Loucy (cell line): Measurements from ENCODE around the gene PARVA.

Experiments
- H2AFZ ChIP-seq: fragments of 200-600 bp; sonication (generic); 2 replicates; pipeline ENCODE4 v1.6.0; 2016; ENCODE audit warnings: antibody characterized with exemption, mild to moderate bottlenecking, low read length, moderate library complexity
- H3F3A ChIP-seq: fragments of 200-600 bp; 2 replicates; pipeline ENCODE4 v1.6.0; 2016; ENCODE audit warnings: antibody characterized with exemption, low read depth, mild to moderate bottlenecking
- H3K27me3 ChIP-seq: fragments of 200-600 bp; sonication (generic); 2 replicates; pipeline ENCODE4 v1.6.1; 2014; ENCODE audit warnings: low read length, mild to moderate bottlenecking; ENCODE audit not compliant: insufficient read depth, poor library complexity, severe bottlenecking
- H3K36me3 ChIP-seq: fragments of 200-600 bp; sonication (generic); 2 replicates; pipeline ENCODE4 v1.6.1; 2016; ENCODE audit warnings: low read length; ENCODE audit not compliant: insufficient read depth
- H3K4me1 ChIP-seq: fragments of 200-600 bp; sonication (generic); 2 replicates; pipeline ENCODE4 v1.5.1; 2014; ENCODE audit warnings: low read length, mild to moderate bottlenecking; ENCODE audit not compliant: insufficient read depth, poor library complexity, severe bottlenecking
- H3K4me2 ChIP-seq: fragments of 200-600 bp; sonication (generic); 2 replicates; pipeline ENCODE4 v1.6.0; 2014; ENCODE audit warnings: antibody characterized with exemption, low read length, low read depth, mild to moderate bottlenecking; ENCODE audit not compliant: poor library complexity, severe bottlenecking
- H3K4me3 ChIP-seq: fragments of 200-600 bp; sonication (generic); 2 replicates; pipeline ENCODE4 v1.5.1; 2014; ENCODE audit warnings: low read length, mild to moderate bottlenecking, mixed read lengths; ENCODE audit not compliant: poor library complexity, severe bottlenecking
- H3K79me2 ChIP-seq: fragments of 200-600 bp; sonication (generic); 2 replicates; pipeline ENCODE4 v1.6.1; 2014; ENCODE audit warnings: low read length; ENCODE audit not compliant: insufficient read depth
- H3K9ac ChIP-seq: fragments of 200-600 bp; sonication (generic); 2 replicates; pipeline ENCODE4 v1.6.0; 2014; ENCODE audit warnings: mild to moderate bottlenecking, low read depth, low read length, moderate library complexity; ENCODE audit not compliant: poor library complexity, severe bottlenecking
- H3K9me2 ChIP-seq: fragments of 200-600 bp; sonication (generic); replicated peaks from 2 replicates; pipeline ENCODE4 v1.6.1; 2016; ENCODE audit warnings: low read depth, low read length, mixed read lengths
- H3K9me3 ChIP-seq: fragments of 200-600 bp; sonication (generic); 2 replicates; pipeline ENCODE4 v1.6.1; 2014; ENCODE audit warnings: mild to moderate bottlenecking, antibody characterized with exemption, low read length, low read depth; ENCODE audit not compliant: insufficient read depth
- H4K20me1 ChIP-seq: fragments of 200-600 bp; sonication (generic); 2 replicates; pipeline ENCODE4 v1.6.0; 2014; ENCODE audit warnings: antibody characterized with exemption, low read length, mild to moderate bottlenecking; ENCODE audit not compliant: insufficient read depth, poor library complexity, severe bottlenecking
- EZH2phosphoT487 ChIP-seq: fragments of 200-600 bp; IDR thresholded peaks from 2 replicates; pipeline ENCODE4 v1.6.1; 2018; ENCODE audit warnings: antibody characterized with exemption, mild to moderate bottlenecking, moderate library complexity, borderline replicate concordance
- TF ChIP-seq, protein P1 (sequence below): fragments of 200-600 bp; sonication (generic); conservative IDR thresholded peaks from 2 replicates; pipeline ENCODE4 v1.5.1; 2014; ENCODE audit warnings: mild to moderate bottlenecking, antibody characterized with exemption, low read length

PARVA gene

DNA sequence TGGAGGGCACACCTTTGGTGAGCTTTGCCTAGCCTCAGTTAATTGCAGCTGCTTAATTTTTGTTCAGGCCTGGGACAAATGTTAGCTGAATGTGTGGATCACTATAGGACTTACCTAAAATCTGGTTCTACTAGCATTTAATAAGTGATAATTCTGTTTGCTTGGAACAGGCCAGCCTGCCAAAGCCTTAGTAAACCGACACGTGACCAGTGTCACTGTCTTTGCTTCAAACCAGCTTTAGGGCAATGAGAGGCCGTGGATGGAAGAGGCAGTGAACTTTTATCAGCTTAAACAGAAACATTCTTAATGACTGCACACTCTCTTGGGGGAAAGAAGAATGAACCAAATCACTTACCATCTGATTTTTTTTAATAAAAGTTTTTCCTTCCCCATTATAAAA lies 10.8 kb downstream of the PARVA start:
- no peaks in the 10 kb centered on the region for H3K4me1 ChIP-seq
- H3F3A ChIP-seq, result no peaks in the 10 kb centered on the region
- no peak overlapping the region for H3K4me2 ChIP-seq
- H3K9me3 ChIP-seq, result no peaks in the 10 kb centered on the region
- TF ChIP-seq, protein P1, sequence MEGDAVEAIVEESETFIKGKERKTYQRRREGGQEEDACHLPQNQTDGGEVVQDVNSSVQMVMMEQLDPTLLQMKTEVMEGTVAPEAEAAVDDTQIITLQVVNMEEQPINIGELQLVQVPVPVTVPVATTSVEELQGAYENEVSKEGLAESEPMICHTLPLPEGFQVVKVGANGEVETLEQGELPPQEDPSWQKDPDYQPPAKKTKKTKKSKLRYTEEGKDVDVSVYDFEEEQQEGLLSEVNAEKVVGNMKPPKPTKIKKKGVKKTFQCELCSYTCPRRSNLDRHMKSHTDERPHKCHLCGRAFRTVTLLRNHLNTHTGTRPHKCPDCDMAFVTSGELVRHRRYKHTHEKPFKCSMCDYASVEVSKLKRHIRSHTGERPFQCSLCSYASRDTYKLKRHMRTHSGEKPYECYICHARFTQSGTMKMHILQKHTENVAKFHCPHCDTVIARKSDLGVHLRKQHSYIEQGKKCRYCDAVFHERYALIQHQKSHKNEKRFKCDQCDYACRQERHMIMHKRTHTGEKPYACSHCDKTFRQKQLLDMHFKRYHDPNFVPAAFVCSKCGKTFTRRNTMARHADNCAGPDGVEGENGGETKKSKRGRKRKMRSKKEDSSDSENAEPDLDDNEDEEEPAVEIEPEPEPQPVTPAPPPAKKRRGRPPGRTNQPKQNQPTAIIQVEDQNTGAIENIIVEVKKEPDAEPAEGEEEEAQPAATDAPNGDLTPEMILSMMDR, result no peak
- TF ChIP-seq EZH2phosphoT487, result no peak
- H3K4me3 ChIP-seq, result no peak overlapping the region
- H3K79me2 ChIP-seq, result no peaks in the 10 kb centered on the region
- H4K20me1 ChIP-seq, result no peaks in the 10 kb centered on the region
- H3K36me3 ChIP-seq, result no peaks in the 10 kb centered on the region
- no peak overlapping the region for H3K9ac ChIP-seq
- no peaks in the 10 kb centered on the region for H3K9me2 ChIP-seq
- H3K27me3 ChIP-seq, result no peaks in the 10 kb centered on the region
- no peak overlapping the region for H2AFZ ChIP-seq

DNA sequence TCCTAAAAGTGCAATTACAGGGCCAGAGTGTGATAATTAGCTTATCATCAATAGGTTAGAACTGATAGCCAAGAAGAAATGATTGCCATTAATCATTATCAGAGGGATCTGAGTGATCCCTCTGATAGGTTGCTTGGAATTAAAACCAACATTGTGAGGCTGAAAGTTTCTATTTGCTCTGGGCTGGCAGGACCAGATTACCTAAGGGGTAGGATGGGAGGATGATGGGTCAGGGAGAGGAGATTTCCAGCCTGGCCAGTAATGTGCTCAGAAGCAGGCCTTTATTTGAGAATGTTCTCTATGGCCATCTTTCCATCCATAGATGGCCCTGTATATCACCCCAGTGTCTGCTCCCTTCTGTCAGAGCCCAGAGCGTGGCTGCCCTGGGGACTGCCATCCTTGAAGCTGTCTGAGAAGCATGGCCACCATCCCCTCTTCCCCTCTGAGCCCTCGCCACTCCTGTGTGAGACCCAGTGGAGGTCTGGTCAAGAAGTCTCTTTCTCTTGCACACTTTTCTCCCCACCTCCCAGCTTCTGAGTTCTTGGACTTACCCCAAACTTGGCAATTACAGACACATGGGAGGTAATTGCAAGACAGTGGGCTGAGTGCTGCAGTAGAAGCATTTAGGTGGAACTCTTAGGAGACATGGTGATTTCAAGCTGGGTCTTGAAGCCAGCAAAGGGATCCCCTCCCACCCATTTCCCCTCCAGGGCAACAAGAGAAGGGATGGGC lies 11.7 kb downstream of the PARVA start:
- Histone ChIP-seq H3K9ac (no peak overlapping the region), H4K20me1 (no peaks in the 10 kb centered on the region), H3K79me2 (no peaks in the 10 kb centered on the region), H3K27me3 (no peaks in the 10 kb centered on the region), H3K4me1 (no peaks in the 10 kb centered on the region), H3K4me3 (no peak overlapping the region), H3K9me3 (no peaks in the 10 kb centered on the region), H3K9me2 (no peaks in the 10 kb centered on the region), H3K36me3 (no peaks in the 10 kb centered on the region), H2AFZ (no peak overlapping the region), H3K4me2 (no peak overlapping the region), H3F3A (no peaks in the 10 kb centered on the region)
- TF ChIP-seq, protein P1, result no peak
- no peak for TF ChIP-seq EZH2phosphoT487

DNA sequence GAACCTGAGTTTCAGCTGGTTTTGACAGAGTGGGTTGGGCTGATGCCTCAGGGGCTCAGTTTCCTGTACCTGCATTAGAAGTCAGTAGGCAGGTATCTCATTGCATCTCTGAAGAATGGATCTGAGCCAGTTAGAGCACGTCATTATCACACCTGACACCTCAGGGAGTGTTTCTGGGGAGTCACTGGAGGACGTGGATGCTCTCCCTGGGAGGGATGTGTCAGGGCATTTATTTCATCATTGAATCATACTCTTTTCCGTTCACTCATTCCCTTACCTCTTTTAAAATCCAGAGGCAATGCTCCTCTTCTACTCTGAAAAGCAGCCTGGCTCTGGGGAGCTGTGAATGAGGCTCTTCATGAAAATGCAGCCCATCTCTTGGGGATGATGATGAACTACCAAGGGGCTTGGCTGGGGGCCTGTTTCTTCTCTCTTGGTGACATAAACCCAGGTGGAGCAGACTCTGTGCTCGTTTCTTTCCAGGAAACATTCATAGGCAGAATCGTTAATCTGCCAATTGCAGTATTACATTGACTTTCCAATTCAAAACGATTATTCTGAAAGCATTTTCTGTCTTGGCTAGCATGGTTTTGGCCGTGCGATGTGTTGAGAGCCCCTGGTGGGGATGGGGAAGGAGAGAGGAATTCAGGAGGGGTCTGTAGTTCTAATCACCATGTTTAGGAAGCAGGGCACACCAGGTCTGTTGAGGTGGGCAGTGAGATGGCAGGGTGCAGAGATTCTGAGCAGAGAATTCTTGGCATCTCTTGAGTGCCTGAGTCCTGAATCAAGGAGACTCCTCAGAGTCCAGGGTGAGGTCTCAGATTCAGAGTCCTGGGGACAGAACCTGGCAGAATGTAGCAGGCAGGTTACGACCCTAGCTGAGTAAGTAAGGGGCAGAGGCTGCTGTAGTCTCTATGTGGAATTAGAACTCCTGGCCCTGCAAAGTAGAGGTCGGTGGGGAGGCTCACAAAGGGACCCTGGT lies 12.6 kb downstream of the PARVA start:
- Histone ChIP-seq H4K20me1 (no peaks in the 10 kb centered on the region), H3F3A (no peaks in the 10 kb centered on the region), H2AFZ (no peak overlapping the region), H3K4me1 (no peaks in the 10 kb centered on the region), H3K27me3 (no peaks in the 10 kb centered on the region), H3K9me3 (no peaks in the 10 kb centered on the region), H3K36me3 (no peaks in the 10 kb centered on the region), H3K4me2 (no peak overlapping the region), H3K79me2 (no peaks in the 10 kb centered on the region), H3K9me2 (no peaks in the 10 kb centered on the region), H3K4me3 (no peak overlapping the region), H3K9ac (no peak overlapping the region)
- TF ChIP-seq, protein P1, result no peak
- TF ChIP-seq EZH2phosphoT487, result no peak
